NCI-H128 (cell line): ENCODE results near the gene PPM1H.

Experiments used
- DNase-seq: peaks from one replicate; lab custom pipeline; 2025; ENCODE audit not compliant: unreplicated experiment; lab: John Stamatoyannopoulos, UW

PPM1H gene

DNA sequence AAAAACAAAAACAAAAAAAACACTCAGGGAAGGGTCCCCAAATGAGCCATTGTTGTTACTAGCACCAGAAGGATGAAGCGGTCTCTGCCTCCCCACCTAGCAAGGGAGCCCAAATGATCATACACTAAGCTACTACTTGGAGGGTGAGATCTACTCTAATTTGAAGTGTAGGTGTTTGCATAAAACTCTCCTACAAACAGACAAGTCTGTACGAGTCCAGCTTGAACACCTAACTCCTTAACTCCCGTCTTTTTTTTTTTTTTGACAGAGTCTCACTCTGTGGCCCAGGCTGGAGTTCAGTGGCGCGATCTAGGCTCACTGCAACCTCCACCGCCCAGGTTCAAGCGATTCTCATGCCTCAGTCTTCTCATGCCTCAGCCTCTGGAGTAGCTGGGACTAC, 132.6 kb downstream of the PPM1H start:
- no peak for DNase-seq

DNA sequence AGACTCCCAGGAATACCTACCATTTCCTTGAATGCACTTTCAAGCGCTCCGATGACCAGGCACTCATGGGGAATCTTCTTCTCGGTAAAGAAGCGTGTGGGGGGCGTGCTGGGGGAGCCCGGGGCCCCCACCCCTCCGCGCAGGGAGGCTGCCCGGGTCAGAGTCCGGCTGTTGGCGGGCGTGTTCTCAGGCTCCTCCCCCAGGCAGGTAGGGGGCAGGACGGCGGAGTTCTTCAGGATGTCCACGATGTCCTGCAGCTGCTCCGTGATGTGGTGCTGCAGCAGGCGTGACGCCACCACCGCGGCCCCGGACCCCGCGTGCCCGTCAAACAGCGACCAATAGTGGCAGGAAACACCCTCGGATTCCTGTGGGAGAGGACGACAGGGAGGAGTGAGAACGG, 133.2 kb downstream of the PPM1H start:
- DNase-seq = no peak

DNA sequence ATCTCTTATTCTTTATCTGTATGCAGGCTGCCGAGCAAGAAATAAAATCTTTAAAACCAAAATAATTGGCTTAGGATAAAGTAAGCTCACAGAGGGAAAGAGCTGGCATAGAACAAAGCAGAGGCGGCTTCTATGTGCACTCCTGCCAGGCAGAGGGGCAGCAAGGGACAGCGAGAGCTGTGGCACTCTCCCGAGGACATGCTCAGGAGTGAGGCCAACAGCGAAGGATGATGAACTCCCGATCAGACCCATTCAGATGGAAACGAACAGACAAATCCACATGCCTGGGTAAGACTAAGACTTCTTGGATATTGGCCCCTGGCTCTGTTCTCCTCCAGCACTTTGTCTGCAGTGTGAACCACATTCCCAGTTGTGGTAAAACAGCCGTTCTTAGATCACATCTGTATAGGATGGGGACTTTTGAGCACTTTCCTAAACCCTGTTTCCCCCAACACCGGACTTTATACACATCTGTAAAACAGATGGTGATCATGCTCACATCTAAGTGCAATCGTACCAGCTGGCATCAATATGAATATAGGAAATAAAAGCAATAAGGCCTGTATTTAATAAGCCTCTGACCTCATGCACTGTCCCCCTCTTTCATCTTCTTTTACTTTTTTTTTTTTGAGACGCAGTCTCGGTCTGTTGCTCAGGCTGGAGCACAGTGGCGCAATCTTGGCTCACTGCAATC, 134.1 kb downstream of the PPM1H start:
- no peak for DNase-seq

DNA sequence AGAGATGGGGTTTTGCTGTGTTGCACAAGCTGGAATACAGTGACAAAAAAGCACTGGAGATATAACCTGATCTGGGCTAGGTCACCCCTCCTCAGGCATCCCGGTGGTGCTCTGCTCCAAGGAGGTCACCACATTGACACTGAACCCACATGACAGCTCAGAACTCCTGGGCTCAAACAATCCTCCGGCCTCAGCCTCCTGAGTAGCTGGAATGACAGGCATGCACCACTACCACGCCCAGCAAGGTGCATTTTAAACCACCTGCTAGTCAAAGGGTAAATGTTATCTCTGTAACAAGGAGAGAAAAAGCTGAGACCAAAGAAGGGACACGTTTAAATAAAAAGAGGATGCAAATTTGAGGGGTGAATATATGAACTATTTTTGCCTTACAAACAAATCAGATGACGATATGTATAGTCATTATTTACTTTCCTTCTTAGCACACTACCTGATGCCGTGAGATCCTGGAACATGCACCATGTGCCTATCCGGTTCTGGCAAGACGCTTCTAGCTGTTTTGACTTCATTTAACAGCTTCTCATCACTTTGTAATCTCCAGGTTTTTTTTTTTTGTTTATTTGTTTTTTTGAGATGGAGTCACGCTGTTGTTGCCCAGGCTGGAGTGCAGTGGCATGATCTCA, 135.1 kb downstream of the PPM1H start:
- DNase-seq = no peak

DNA sequence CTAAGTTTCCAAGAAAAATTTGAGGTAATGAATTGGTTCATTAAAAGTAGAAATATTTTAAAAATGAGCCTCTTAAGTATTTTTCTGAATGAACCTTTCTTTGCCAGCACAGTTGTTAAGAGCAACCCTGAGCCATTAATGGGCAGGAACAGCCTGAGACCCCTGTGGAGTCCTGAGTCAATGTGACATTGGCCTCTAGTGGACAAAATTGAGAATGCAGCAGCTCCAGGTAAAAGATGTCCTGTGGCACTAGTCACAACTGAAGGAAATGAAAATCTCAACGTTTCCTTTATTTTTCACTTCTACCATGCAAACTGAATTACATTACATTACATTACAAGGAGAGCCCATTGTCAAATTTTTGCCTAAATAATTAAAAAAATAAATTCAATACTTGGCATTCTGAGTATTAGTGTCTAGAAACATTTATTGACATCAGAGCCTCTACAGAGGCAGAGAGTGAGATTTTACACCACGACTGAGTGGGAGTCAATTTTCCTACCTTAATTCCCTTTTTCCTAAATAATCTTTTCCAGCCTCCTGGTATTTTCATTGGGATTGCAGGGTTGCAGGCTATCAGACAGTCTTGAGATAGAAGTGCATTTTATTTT, 135.7 kb downstream of the PPM1H start:
- DNase-seq = peak; percentile 62

DNA sequence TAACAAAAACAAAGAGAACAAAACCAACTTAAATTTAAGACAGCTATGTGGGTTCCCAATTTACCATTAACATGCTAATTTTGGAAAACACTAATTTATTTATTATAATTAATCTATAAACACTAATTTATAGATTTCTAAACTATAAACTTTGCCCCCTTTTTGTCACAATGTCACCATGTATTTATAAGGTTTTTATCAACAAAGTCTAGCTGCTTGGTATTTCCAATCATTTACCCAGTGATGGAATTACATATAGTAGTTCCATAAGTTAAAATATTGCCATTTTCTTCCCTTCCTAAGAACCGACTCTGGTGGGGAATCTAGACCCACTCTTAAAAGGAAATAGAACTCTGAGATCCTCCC, 140.7 kb downstream of the PPM1H start:
- no peak for DNase-seq

DNA sequence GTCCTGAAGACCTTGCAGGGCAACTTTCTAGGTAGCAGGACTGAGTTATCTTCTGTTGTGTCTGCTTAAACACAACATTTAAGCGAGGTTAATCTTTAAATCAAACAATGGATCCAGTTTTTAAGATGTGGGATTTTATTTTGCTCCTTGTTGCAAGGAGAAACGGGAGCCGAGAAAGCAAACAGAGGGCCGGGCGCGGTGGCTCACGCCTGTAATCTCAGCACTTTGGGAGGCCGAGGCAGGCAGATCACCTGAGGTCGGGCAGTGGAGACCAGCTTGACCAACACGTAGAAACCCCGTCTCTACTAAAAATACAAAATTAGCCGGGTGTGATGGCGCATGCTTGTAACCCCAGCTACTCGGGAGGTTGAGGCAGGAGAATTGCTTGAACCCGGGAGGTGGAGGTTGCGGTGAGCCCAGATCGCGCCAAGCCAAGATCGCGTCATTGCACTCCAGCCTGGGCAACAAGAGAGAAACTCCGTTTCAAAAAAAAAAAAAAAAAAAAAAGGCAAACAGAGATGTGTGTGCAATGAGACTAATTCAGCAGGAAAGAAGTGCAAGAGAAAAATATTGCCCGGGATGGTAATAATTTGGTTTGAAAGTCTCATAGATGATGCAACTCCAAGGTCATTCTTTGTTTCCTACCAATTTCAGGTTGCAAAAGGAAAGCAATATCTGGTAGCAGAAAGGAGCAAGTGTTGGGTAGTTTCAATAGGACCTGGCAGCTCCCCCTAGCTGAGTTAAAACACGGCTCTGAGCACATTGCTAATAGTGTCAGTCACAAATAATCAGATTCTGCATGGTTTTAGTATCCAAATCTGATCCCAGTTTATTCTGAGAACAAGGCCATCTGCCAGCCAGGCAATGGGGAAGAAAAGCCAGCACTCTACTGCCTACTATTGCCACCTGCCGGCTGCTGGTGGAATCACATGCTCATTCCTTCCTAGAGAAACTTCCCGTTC, 141.4 kb downstream of the PPM1H start:
- peak; percentile 71 for DNase-seq

DNA sequence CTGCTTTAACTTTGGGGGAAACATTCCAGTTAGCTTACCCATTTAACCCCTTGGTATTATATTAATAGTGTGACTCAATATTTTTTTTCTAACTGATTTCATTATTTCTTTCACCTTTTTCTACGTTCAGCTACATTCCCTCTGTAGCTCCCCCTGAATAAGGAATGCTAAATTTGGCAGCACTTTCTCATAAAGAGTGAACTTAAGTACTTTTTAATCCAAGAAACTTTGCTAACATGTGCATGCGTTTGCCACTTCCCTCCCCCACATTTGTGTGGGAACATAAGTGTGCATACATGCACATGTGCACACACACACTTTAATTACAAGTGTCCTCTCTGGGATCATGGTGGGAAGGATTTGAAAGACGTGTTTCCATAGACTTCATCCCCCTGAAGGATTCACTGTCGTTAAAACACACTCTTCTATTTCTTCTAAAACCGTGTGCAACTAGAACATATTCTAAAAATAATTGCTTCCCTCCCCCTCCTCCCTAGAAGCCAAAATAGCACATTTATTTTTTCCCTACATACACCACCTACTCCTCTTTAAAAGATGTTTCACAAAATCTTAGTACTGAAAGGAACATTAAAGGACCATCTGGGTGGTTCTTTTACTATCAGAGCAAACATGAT, 142.6 kb downstream of the PPM1H start:
- DNase-seq = no peak

DNA sequence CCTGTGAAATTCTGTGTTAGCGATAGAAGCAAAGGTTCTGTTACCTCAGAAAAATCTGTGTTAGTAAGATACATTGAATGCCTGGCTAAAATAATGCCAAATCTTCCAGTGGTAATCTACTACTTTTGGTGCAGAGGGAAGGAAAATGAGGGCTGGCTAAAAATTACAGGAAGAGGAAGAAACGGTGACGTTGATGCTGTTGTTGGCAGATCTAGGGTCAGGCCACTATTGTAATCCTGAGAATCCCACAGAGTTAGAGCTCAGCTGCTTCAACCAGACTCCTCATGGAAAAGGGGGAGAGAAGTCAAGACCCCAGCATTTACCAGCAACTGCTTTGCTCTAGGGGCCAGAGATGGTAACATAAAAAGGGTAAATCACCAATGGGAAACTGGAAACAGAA, 145.1 kb downstream of the PPM1H start:
- DNase-seq = no peak

DNA sequence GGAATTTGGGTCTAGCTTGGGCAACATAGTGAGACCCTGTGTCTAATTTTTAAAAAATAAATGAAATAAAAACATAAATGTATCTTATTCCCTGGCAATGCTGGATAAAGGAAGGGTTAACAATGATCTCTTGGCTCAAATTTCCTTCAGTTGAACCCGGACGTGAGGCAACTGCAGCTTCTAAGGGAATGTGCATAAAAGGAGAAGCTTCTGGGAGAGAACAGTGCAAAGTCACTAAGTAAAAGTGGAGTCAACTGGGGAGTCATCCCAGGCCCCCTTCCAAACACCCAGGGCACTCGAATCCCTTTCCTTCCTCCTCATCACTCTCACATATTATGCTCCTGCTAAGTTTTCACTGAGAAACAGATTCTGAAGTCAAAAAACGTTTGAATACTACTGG, 147.3 kb downstream of the PPM1H start:
- DNase-seq = no peak

DNA sequence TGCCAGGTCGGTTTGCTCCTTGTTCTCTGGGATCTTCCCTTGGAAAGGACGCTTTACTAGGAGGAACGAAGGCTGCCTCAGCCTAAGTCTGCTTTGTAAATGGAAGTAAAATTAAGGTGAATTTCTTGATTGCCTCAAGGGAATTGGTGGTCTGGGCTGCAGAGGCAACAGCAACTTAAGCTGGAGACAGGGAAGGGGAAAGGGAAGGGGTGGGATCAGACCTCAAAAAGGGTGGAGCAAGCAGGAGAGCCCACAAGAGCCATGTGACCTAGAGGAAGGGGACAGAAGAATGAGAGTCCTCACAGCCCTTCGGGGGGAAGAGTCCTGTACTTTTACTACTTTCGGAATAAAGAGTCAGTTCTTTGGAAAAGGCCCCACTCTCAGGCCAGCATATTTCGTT, 147.9 kb downstream of the PPM1H start:
- DNase-seq = no peak

DNA sequence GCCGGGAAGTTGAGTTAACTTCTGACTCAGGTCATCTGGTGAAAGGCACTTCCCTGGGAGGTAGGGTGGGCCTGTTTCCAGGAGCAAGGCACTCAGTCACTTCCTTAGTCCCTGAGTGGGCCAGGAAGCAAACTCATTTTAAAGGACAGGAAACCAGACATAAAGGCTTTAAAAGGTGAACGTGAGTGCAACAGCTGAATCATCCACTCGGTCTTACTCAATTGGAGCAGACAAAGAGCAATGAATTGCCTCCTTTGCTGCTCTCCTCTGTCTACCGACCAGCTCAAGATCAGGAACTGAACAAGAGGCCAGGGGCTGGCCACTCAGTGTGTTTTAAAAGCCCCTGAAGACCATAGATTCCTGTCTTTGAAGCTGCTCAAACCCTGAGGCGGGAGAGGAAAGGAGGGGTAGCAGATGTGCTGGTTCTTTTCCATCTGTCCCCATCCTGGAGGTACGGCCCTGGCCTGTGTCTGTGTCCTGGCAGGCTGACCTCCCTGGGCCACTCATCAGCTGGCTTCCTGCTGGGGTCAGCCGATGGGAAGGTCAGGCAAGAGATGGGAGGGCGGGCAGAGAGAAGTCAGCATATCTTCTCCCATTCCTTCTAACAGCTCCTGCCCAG, 148.9 kb downstream of the PPM1H start:
- no peak for DNase-seq

DNA sequence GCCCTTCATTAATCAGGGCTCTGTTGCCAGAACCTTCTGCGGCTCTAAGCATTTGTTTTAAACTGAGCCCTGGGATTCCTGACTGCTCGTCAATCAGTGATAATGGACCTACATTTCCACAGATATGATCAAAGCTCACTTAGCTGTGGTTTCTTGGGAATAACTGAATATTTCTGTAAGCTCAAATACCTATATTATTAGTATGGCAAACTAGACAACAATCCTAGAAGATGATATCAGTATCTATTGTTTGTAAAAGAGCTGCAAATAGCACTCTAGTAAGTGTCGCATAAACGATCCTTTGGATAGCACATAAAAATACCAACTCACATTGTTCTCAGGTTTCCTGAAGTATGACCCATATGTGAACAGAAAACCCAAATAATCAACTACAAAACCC, 150.4 kb downstream of the PPM1H start:
- no peak for DNase-seq

DNA sequence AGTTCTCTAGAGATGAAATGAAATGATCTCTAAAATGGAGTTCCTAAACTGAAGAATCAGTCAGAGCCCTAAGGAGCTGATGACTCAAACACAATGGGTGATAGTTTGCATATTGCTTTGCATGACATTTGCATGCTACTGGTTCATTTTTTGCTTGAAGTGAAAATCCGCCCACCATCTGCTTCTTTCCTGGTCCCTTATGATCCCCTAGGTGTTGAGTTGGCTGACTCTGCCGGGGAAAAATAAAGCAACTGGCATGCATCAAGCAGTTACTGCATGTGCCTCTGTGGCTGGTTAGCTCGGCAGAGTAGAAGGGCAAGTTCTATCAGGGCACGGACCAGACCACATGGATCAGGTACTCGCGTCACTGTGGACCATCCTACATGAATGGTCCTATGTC, 151.1 kb downstream of the PPM1H start:
- no peak for DNase-seq

DNA sequence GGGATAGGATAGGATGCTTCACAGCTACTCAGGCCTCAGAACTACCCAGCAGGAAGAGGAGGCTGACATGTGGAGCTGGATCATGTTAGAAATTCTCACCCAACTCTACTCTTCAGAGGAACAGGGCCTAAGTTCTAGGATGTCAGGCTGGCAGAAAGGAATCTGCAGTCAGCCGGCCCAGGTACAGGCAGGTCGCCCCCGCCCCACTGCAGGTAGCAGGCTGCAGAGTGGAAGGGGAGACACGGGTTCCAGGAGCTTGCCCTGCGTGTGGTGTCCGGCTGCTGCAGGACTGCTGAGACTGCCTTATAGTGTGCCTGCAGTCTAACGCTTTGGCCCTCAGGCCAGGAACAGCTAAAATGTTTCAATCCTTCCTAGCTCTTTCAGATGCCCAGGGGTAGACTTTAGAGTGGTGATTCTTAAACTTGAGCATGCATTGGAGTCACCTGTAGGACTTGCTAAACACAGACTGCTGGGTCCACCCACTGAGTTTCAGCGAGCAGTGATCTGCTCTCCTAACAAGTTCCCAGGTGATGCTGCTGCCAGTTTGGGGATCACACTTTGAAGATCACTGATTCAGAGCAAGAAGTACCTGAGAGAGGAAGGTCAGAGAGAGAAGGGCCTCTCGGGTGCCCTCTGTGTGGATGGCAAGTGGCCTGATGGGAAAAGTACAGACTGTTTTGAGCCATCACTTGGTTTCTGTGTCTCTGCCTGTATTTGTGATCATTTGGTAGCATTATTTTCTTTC, 153.6 kb downstream of the PPM1H start:
- no peak for DNase-seq

DNA sequence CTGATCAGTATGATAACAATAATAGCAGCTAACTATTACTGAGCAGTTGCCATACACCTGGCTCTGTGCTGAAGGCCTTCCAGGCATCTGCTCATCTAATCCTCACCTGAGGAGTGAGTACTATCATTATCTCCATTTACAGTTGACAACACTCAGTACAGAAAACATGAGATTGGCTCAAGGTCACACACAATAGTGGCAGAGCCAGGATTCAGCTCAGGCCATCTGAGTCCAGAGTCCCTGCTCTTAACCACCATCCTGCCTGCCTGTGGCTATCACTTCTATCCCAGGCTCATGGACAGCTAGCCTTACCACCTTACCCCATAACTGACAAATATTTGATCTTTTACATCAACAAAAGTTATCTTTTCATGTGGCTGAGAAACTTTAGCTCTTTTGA, 155.5 kb downstream of the PPM1H start:
- no peak for DNase-seq

DNA sequence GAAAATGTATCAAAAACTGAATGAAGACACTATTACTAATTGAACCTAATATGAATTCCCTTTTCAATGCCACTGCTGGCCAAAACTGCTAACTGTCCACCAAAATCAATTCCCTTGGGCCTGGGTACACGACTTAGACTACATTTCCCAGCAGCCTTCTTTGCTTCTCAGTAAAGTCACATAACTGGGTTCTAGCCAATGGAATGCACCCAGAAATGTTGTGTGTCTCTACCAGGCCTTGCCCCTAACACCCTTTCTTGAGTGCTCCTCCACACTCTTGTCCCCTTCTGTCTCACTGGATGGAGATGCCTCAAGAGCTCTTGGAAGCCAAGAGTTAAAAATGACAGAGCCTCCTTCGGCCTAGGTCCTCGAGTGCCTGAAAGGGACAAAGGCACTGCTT, 156.8 kb downstream of the PPM1H start:
- no peak for DNase-seq

DNA sequence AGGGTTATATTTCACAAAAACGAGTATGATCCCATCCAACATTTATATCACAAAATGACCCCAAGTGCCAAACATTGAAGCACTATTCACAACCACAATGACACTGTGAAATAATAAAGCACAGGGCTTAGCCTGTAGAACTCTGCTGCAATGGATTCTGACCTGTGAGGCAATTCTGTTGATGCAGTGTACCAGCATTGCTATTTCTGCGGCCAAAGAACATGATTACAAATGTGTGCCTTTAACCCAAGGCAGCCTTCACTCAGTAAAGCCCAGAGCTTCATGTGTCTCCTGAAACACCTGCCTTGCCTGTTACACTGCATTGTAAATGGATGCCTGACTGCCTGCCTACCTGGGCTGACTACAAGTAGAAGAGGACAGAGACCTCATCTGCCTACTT, 158.0 kb downstream of the PPM1H start:
- DNase-seq = no peak

DNA sequence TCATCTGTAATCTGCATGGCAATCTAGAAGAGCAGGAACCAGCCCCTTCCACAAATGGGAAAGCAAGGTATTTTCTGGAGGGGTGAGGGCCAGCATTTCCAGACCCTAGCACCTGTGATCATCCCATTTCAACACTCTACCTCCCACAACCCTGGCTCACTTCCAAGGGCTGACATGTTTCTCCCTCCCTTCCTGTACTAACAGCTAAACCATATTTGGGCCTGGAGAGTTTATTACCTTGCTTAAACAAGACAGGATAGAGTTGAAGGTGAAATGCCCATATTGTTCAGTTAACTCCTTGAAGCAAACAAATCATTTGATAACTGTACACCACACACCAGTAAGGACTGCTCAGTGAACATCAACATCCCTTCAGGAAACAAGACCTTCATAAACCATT, 158.4 kb downstream of the PPM1H start:
- DNase-seq = no peak

DNA sequence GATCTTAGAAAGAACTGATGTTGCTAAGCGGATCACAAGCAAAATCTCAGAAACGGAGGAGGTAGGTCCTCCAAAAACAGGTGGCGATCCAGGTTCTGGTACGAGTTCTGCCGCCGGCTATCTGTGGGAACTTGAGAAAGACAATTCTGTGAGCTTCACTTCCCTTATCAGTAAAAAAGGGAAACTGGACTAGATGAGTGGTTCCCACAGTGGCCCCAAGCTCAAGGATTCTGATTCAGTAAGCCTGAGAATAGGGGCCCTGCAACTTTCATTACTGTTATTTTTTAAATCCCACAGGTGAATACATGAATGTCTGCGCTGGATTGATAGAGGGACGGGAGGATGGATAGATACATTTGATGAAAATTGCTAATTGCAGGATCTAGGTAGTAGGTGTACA, 160.2 kb downstream of the PPM1H start:
- DNase-seq = no peak
